Tongue (tissue), 2 donors: ENCODE data around the gene NCK1. TPM values are rescaled to one million over a fixed set of nuclear protein-coding genes. Genes with fewer than 3 reads are reported as not detected.
"Not testable (repeated sequence)": the region's sequence is repeated elsewhere in the genome, so short reads cannot be mapped to it uniquely, and the experiment has no call there.

Source experiments
- DNase-seq: peaks from one replicate; pipeline ENCODE4 v3.0.0-alpha.2; 2015
- total RNA-seq: library from RNA; depleted of rRNA; stranded (reverse); fragments of >200 nt; gene quantifications from one replicate; pipeline ENCODE4 v1.2.3, GENCODE V29; 2014

NCK1 gene
- total RNA-seq, 1 donor from 2014 or later, result 54.3 TPM

- peak; percentile 75 for DNase-seq
Observed at GRCh38 chr3:136862617-136863322, 762 bp downstream of the NCK1 start.

GRCh38 chr3:136869282-136869681, 7.3 kb downstream of the NCK1 start:
- no peak for DNase-seq

- DNase-seq, result not testable (repeated sequence)
Observed at GRCh38 chr3:136872258-136872657, 10.2 kb downstream of the NCK1 start.

GRCh38 chr3:136879510-136879909, 17.5 kb downstream of the NCK1 start:
- DNase-seq, result not testable (repeated sequence)

GRCh38 chr3:136882571-136882970, 20.6 kb downstream of the NCK1 start:
- DNase-seq, result no peak

GRCh38 chr3:136883967-136884720, 22.1 kb downstream of the NCK1 start:
- DNase-seq, result no peak

- DNase-seq, result no peak
Observed at GRCh38 chr3:136885357-136886213, 23.6 kb downstream of the NCK1 start.

GRCh38 chr3:136889947-136890346, 27.9 kb downstream of the NCK1 start:
- DNase-seq, result no peak

GRCh38 chr3:136891934-136892855, 30.2 kb downstream of the NCK1 start:
- DNase-seq, result no peak

GRCh38 chr3:136893848-136894443, 31.9 kb downstream of the NCK1 start:
- no peak for DNase-seq

- DNase-seq, result not testable (repeated sequence)
Observed at GRCh38 chr3:136897171-136897570, 35.2 kb downstream of the NCK1 start.

GRCh38 chr3:136898549-136898948, 36.5 kb downstream of the NCK1 start:
- DNase-seq, result no peak

GRCh38 chr3:136898954-136899353, 36.9 kb downstream of the NCK1 start:
- no peak for DNase-seq

GRCh38 chr3:136899622-136900158, 37.7 kb downstream of the NCK1 start:
- DNase-seq, result no peak

GRCh38 chr3:136900694-136901093, 38.7 kb downstream of the NCK1 start:
- DNase-seq, result not testable (repeated sequence)

GRCh38 chr3:136901391-136901790, 39.4 kb downstream of the NCK1 start:
- DNase-seq, result no peak

GRCh38 chr3:136902530-136902929, 40.5 kb downstream of the NCK1 start:
- DNase-seq, result not testable (repeated sequence)

- DNase-seq, result no peak
Observed at GRCh38 chr3:136903899-136904298, 41.9 kb downstream of the NCK1 start.

GRCh38 chr3:136904746-136905145, 42.7 kb downstream of the NCK1 start:
- no peak for DNase-seq

GRCh38 chr3:136905549-136905948, 43.5 kb downstream of the NCK1 start:
- no peak for DNase-seq

GRCh38 chr3:136906725-136907124, 44.7 kb downstream of the NCK1 start:
- no peak for DNase-seq
